DMS153 treated with DMSO at 0.1 percent for 48 hours (cell line): Measurements from ENCODE around the gene STX18.
"Not testable (repeated sequence)": the region's sequence is repeated elsewhere in the genome, so short reads cannot be mapped to it uniquely, and the experiment has no call there.

Experiments used
- DNase-seq: peaks from one replicate; lab custom pipeline; 2025; ENCODE audit not compliant: unreplicated experiment; lab: John Stamatoyannopoulos, UW

The STX18 gene

DNA sequence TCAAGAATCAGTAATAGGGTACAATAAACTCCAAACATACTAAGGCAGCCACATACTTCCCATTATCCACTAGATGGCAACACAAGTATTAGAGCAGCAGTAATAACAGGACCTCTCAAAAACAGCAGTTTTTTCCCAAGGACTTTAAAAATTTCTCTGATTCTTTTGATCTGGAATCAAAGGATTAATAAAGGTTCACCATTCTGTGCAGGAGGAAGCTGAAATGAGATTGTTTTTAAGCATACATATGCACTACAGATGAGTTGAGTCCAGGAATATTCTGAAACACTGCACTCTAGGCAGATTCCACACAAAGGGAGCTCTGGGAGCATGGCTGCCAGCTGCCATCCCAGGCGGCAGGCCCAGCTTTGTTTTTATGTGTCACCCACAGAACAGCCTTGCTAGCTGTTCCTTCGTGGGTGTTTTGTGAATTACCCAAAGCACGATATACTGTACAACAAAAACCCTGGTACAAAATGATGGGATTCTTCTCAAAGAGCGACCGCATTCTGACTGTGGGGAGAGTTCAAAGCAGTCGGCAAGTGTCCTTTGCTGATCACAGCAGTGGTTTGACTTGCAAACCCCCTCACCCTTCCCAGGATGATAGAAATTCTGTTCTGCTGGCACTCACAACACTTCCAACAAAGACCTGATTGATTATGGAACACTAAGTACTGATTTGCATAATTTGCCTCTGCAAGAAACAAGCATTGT is 61.0 kb downstream of the STX18 start:
- no peak for DNase-seq

DNA sequence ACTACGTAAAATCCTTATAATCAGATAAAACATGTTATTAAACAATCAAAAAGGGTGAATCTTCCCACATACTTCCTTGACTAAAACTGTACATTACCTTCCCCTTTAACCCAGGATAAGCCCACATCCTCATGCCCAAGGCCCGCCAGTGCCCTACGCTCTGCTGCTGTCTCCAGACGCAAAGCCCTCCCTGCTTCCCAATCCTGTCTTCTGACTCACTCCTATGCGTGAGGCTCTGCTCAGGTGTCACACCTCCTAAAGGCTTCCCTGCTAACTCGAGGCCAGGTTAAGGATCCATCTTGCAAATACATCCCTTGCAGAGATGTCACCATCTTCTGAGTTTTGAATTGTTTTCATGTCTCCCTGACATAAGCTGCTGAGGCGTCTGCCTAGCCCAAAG is 61.6 kb downstream of the STX18 start:
- no peak for DNase-seq

GRCh38 chr4:4479366-4479765 is 62.5 kb downstream of the STX18 start:
- no peak for DNase-seq

- DNase-seq, result no peak
Observed at GRCh38 chr4:4477796-4478195, 64.1 kb downstream of the STX18 start.

- DNase-seq, result no peak
Observed at GRCh38 chr4:4477391-4477790, 64.5 kb downstream of the STX18 start.

GRCh38 chr4:4474476-4474875 is 67.4 kb downstream of the STX18 start:
- no peak for DNase-seq

GRCh38 chr4:4472344-4472958 is 69.4 kb downstream of the STX18 start:
- DNase-seq, result no peak

- DNase-seq, result no peak
Observed at GRCh38 chr4:4471195-4471594, 70.7 kb downstream of the STX18 start.

GRCh38 chr4:4470208-4470607 is 71.6 kb downstream of the STX18 start:
- DNase-seq, result no peak

DNA sequence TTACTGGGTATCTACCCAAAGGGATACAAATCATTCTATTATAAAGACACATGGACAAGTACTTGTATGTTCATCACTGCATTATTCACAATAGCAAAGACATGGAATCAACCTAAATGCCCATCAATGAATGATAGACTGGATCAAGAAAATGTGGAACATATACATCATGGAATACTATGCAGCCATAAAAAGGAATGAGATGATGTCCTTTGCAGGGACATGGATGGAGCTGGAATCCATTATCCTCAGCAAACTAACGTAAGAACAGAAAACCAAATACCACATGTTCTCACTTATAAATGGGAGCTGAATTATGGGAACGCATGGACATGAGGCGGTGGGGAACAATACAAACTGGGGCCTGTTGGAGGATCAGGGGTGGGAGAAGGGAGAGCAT is 76.6 kb downstream of the STX18 start:
- not testable (repeated sequence) for DNase-seq

DNA sequence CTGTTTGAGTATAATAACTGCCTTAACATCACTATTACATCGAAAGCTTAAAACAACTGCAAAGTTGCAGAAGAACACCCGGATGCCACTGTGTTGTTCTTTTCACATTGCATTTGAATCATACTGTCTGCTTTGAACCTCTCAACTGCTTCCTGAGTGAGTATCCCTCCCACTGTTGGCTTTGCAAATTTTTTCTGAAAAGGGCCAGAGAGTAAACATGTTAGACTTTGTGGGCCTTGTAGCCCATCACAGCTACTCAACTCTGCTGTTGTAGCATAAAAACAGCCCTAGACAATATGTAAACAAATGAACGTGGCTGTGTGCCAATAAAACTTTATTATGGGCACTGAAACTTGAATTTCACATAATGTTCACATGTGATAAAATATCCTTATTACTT is 78.9 kb downstream of the STX18 start:
- DNase-seq, result no peak

DNA sequence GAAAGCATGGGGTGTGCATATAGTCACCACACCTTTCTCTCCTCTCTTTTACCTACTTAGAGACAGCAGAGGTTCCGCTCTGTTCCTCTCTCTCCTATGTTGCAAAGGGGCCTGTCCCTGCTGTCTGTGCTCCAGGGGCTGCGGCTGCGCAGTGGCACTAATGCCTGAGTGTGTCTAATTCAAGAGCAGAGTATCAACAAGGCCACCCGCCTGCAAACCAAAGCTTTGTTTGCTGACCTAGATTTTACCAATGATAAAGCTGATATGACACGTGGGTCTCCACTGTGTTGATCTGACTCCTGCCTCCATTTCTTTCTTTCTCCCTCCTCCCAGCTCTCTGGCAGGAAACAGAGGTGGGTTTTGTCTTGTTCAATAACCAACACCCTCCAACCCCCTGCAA is 80.0 kb downstream of the STX18 start:
- peak; percentile 16 for DNase-seq

DNA sequence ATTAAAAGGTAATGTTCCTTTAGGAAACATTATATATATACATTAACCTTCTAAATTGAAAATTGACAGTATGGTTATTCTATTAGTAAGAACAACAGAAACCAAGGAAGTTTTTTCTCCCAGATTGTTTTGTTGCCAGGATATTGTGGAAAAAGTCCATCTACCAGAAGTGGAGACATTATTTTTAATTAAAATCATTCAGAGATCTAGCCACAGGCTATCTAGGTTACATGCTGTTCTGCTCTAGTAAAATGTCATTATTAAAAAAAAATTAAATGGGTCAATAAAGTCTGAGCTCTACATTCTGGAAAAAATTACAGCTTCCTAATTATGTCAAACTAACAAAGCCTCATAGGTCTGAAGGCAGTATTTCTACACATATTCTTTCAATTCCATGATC is 80.7 kb downstream of the STX18 start:
- no peak for DNase-seq

- no peak for DNase-seq
Observed at GRCh38 chr4:4460759-4461158, 81.1 kb downstream of the STX18 start.

DNA sequence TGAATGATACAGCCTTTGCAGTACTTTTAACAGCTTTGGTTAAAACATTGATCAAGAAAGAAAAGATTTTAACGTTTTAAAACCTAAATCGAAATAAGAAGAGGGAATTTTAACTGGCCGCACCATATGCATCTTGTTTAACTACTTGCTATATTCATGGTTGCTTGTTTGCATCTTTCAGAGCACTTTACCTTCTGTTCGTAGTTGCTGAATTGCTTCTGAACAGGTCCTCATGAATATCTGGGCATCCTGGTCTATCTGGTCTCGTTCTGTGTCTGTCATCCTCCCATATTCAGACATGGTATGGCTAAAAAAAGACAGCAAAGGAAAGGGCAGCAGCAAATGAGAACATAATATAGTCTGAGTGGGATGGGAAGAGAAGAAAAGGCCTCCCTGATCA is 82.7 kb downstream of the STX18 start:
- no peak for DNase-seq

GRCh38 chr4:4457803-4458553 is 83.9 kb downstream of the STX18 start:
- DNase-seq, result no peak

DNA sequence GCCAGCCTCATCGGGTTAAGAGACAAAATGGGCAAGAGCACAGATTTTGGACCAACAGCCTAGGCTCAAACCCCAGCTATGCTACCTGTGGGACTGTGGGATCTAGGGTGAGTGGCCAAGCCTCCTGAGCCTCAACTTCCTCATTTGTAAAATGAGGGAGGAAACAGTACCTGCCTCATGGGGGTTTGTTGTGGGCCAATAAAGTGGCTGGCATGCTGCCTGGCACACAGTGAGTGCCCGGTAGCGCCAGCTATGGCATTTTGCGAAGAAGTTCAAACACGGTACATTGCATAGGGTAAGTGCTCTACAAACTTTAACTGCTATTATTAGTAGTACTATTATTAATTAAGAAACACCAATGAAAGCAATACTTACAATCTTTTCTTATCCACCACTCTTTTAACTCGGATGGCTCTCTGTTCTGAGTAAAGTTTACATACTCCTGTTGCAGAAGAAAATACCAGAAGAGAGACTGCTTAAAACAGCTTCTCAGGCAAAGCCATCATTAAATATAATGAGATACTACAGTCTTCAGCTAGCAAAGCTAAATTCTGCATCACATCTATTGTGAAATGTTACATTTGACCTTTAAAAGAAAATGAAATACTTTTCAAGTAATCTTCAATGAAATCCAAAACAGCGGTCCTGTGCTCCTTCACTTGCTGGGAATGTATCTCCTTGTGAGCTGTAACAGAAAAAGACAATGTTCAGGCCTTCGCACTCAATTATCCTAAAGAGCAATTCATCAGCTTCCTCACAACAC is 84.9 kb downstream of the STX18 start:
- no peak for DNase-seq

DNA sequence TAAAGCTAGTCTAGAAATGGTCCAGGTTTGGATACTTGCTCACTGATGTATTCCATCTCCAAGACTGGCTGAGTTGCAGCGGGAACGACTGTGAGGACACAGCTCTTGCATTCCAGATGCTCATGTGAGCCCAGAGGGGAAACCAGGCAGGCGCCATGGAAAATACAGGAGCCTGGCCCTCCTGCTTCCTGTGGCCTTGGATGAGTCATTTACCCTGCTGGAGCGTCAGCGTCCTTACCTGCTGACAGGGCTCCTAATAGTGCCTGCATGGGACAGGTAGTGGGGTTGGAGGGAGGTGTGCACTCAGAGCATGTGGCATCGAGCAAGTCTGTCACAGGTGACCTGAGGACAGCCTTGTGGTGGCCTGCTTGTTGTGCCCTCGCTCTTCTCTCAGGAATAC is 85.5 kb downstream of the STX18 start:
- DNase-seq, result no peak

DNA sequence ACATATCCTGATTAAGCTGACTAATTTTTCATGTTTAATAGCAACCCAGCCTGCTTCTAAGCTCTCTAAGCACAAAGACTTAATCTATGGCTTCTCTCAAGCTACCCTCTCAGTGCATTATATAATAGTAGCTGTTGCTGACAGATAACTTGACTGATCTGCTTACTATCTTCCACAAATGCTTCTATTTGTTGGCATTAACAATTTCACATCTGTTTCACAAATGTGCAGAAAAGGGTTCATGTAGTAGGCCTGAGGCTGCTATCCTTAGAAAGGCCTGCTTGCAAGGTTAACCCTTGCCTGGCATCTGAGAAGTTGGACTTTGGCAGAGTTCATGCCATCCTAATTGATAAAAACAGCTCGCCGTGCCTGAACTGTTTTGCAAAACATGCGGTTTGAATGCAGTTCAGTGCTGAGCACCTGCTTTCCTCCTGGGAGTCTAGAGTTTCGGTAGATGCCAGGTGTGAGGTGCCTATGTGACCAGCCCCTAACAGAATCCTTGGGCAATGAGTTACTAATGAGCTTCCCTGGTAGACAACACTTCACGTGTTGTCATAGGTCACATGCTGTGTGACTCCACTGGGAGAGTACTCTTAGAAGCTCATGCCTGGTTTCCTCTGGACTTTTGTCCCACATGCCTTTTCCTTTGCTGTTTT is 86.5 kb downstream of the STX18 start:
- no peak for DNase-seq

DNA sequence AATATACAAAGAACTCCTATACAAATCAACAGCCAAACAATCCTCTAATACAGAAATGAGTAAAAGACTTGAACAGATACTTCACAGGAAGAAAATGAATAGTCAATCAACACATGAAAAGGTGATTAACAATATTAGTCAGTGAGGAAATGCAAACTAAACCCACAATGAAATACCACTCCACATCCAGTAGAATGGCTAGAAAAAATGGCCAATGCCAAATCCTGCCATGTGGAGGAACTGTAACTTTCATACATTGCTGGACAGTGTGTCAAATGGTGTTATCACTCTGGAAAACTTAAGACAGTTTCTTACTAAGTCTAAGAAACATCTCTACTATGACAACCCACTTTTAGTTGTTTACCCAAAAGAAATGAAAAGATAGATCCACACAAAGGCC is 95.4 kb downstream of the STX18 start:
- no peak for DNase-seq

DNA sequence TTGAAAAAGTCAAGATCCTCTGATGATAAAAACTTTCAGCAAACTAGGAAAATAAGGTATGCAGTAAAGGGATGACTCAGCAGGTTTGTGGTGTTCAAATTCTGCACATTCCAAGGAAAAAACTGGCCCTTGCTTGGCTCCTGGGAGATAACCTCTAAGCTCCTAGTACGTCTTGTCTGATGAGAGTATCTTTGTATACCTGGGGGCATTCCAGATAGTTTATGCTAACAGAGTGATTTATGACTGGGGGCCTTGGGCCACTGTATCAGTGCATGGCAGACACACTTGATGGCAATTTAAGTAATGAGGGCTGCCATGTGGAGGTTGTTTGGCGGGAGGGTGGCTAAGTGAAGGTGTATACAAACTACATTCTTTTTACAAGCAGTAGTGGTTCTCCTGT is 98.0 kb downstream of the STX18 start:
- DNase-seq, result no peak
